GM18909 (cell line): ENCODE measurements around the gene PHYHD1.

Experiments used
- ATAC-seq: cut with Tn5 transposase; IDR thresholded peaks from one replicate; pipeline ENCODE4 v1.9.1; 2021; ENCODE audit warnings: mild to moderate bottlenecking; ENCODE audit not compliant: unreplicated experiment, poor library complexity

PHYHD1 gene

GRCh38 chr9:128920381-128921058 is at the start of gene PHYHD1:
PHYHD1 (plus strand) TSS chr9:128920982; CDS start chr9:128922324, 1,342 bp downstream.
- no peak for ATAC-seq

GRCh38 chr9:128877852-128878251 is 42.9 kb upstream of the PHYHD1 start:
- no peak for ATAC-seq

GRCh38 chr9:128881884-128882676 is 38.7 kb upstream of the PHYHD1 start, which contains the start of the genes KYAT1 and LRRC8A:
KYAT1 (minus strand) TSS chr9:128881950; CDS start chr9:128845405, 36,545 bp downstream.
LRRC8A (plus strand) TSS chr9:128882133; CDS start chr9:128907165, 25,032 bp downstream.
- ATAC-seq, result peak; percentile 86

- ATAC-seq, result peak; percentile 1
These were observed 37.8 kb upstream of the PHYHD1 start for GRCh38 chr9:128882677-128883603.

- no peak for ATAC-seq
These were observed 36.6 kb upstream of the PHYHD1 start for GRCh38 chr9:128884164-128884563.

- ATAC-seq, result no peak
These were observed 35.4 kb upstream of the PHYHD1 start for GRCh38 chr9:128885376-128885775.

GRCh38 chr9:128885798-128886197 is 35.0 kb upstream of the PHYHD1 start:
- ATAC-seq, result no peak

GRCh38 chr9:128886211-128886891 is 34.4 kb upstream of the PHYHD1 start:
- no peak for ATAC-seq

GRCh38 chr9:128887049-128887448 is 33.7 kb upstream of the PHYHD1 start:
- no peak for ATAC-seq

- ATAC-seq, result no peak
These were observed 32.9 kb upstream of the PHYHD1 start for GRCh38 chr9:128887914-128888350.

GRCh38 chr9:128891321-128892220 is 29.2 kb upstream of the PHYHD1 start:
- ATAC-seq, result no peak

- no peak for ATAC-seq
These were observed 28.4 kb upstream of the PHYHD1 start for GRCh38 chr9:128892221-128892921.

- no peak for ATAC-seq
These were observed 27.4 kb upstream of the PHYHD1 start for GRCh38 chr9:128893354-128893753.

GRCh38 chr9:128894764-128895163 is 26.0 kb upstream of the PHYHD1 start:
- no peak for ATAC-seq

GRCh38 chr9:128895556-128895955 is 25.2 kb upstream of the PHYHD1 start:
- no peak for ATAC-seq

GRCh38 chr9:128898382-128898781 is 22.4 kb upstream of the PHYHD1 start:
- ATAC-seq, result no peak

- ATAC-seq, result no peak
These were observed 21.8 kb upstream of the PHYHD1 start for GRCh38 chr9:128898845-128899565.
